Esophagus squamous epithelium (tissue), 5 donors: ENCODE data around the gene METTL24. TPM values are rescaled to one million over a fixed set of nuclear protein-coding genes. Genes with fewer than 3 reads are reported as not detected.

Experiments used
- DNase-seq: peaks from one replicate; lab custom pipeline; 2025; lab: John Stamatoyannopoulos, UW
- H3K27ac ChIP-seq, 4 donors: fragments of 200-600 bp; sonication (generic); one replicate each; pipeline ENCODE4 v1.5.1; 2016 to 2019; ENCODE audit warnings: mild to moderate bottlenecking in 1 of 4
- H3K27me3 ChIP-seq, 4 donors: fragments of 200-600 bp; sonication (generic); 1 replicate in 3 of 4; 2 replicates in 1 of 4; pipeline versions ENCODE4 v1.5.1 to v1.6.0; 2017 to 2021; ENCODE audit warnings: antibody characterized with exemption in 1 of 4
- H3K36me3 ChIP-seq, 3 donors: fragments of 200-600 bp; sonication (generic); one replicate each; pipeline ENCODE4 v1.5.1; 2016 to 2019
- H3K4me1 ChIP-seq, 3 donors: fragments of 200-600 bp; sonication (generic); one replicate each; pipeline ENCODE4 v1.5.1; 2017 to 2019
- H3K4me3 ChIP-seq, 4 donors: fragments of 200-600 bp; sonication (generic); 1 replicate in 3 of 4; 2 replicates in 1 of 4; pipeline ENCODE4 v1.5.1; 2016 to 2019; ENCODE audit warnings: mild to moderate bottlenecking in 2 of 4, moderate library complexity in 1 of 4
- H3K9me3 ChIP-seq, 3 donors: fragments of 200-600 bp; sonication (generic); one replicate each; pipeline ENCODE4 v1.5.1; 2016 to 2019
- CTCF ChIP-seq, 6 experiments: fragments of 450-650 bp in 4 of 6; fragments of 200-600 bp in 2 of 6; sonication (generic) in 2 of 6; IDR thresholded peaks; one replicate each; pipeline ENCODE4 v1.5.1; 2016 to 2019; ENCODE audit warnings: antibody characterized with exemption in 6 of 6, mild to moderate bottlenecking in 4 of 6, moderate library complexity in 4 of 6
- POLR2A ChIP-seq, 4 donors: fragments of 450-650 bp; IDR thresholded peaks; one replicate each; pipeline ENCODE4 v1.6.1; 2017; ENCODE audit warnings: antibody characterized with exemption in 4 of 4, mild to moderate bottlenecking in 4 of 4, moderate library complexity in 3 of 4
- WGBS, 2 donors: methylation state at CpG; one replicate each; pipeline ENCODE4 v1.1.5; 2018; 5-methylcytosine and 5-hydroxymethylcytosine counted together
- intact Hi-C: fragments of 100-400 bp; cut with DNase I; formaldehyde crosslinking; loops from one replicate; pipeline ENCODE4 v1.15.0; 2022
- total RNA-seq, 4 donors: library from RNA; depleted of rRNA; stranded (reverse); fragments of >200 nt; gene quantifications; one replicate each; pipeline ENCODE4 v1.1.0, GENCODE V29; 2016
- donor health status: DM: yes; HTN: yes; CAD: no.

The METTL24 gene
- total RNA-seq, 4 donors from 2014 or later = 0.57 to 4.0 (median 0.83) TPM; not detected in 1

GRCh38 chr6:110266996-110267395 is 91.2 kb downstream of the METTL24 start:
- no peak overlapping the region for H3K4me3 ChIP-seq

GRCh38 chr6:110265273-110265672 is 92.9 kb downstream of the METTL24 start:
- no peaks in the 10 kb centered on the region for H3K27me3 ChIP-seq
- no peak for TF ChIP-seq POLR2A (IDR thresholded peaks at IDR 0.05)
- TF ChIP-seq CTCF (IDR thresholded peaks at IDR 0.05) = no peak
- intact Hi-C loops = no loop called here

More at GRCh38 chr6:110266996-110267395, 91.2 kb downstream of the METTL24 start:
- Histone ChIP-seq H3K36me3 (no peaks in the 10 kb centered on the region), H3K4me1 (no peaks in the 10 kb centered on the region), H3K27ac (no peak overlapping the region), H3K27me3 (no peaks in the 10 kb centered on the region), H3K9me3 (no peaks in the 10 kb centered on the region)
- intact Hi-C loops = no loop called here
- TF ChIP-seq CTCF (IDR thresholded peaks at IDR 0.05) (no peak), POLR2A (IDR thresholded peaks at IDR 0.05) (no peak)
- DNase-seq = no peak

GRCh38 chr6:110256366-110256765 is 101.8 kb downstream of the METTL24 start:
- WGBS, 2 donors = 60 to 74% methylated on average over 2 of the region's 2 CpGs
- peaks cover 0 to 7% (median 5%) of the 10 kb centered on the region in 3 donors for H3K9me3 ChIP-seq

More at GRCh38 chr6:110265273-110265672, 92.9 kb downstream of the METTL24 start:
- 71 to 77% methylated on average over 3 of the region's 3 CpGs for WGBS, 2 donors
- no peak overlapping the region for H3K27ac ChIP-seq
- H3K9me3 ChIP-seq = no peaks in the 10 kb centered on the region
- H3K4me1 ChIP-seq = no peaks in the 10 kb centered on the region
- no peak overlapping the region for H3K4me3 ChIP-seq
- no peak for DNase-seq
- H3K36me3 ChIP-seq = no peaks in the 10 kb centered on the region

GRCh38 chr6:110255211-110255750 is 102.9 kb downstream of the METTL24 start:
- intact Hi-C loops = no loop called here
- no peaks in the 10 kb centered on the region for H3K36me3 ChIP-seq
- no peak overlapping the region for H3K27ac ChIP-seq
- 11 to 31% methylated on average over 5 of the region's 5 CpGs for WGBS, 2 donors
- DNase-seq = no peak
- peaks cover 0 to 7% (median 5%) of the 10 kb centered on the region in 3 donors for H3K9me3 ChIP-seq
- H3K27me3 ChIP-seq = no peaks in the 10 kb centered on the region
- TF ChIP-seq POLR2A (IDR thresholded peaks at IDR 0.05) (no peak), CTCF (IDR thresholded peaks at IDR 0.05) (no peak)
- H3K4me3 ChIP-seq = no peak overlapping the region
- no peaks in the 10 kb centered on the region for H3K4me1 ChIP-seq

More at GRCh38 chr6:110256366-110256765, 101.8 kb downstream of the METTL24 start:
- H3K4me3 ChIP-seq = no peak overlapping the region
- intact Hi-C loops = no loop called here
- H3K36me3 ChIP-seq = no peaks in the 10 kb centered on the region
- DNase-seq = no peak
- no peaks in the 10 kb centered on the region for H3K4me1 ChIP-seq
- no peaks in the 10 kb centered on the region for H3K27me3 ChIP-seq
- no peak overlapping the region for H3K27ac ChIP-seq
- TF ChIP-seq CTCF (IDR thresholded peaks at IDR 0.05) (no peak), POLR2A (IDR thresholded peaks at IDR 0.05) (no peak)

GRCh38 chr6:110250838-110251237 is 107.3 kb downstream of the METTL24 start:
- 60 to 82% methylated on average over 5 of the region's 5 CpGs for WGBS, 2 donors
- Histone ChIP-seq H3K4me3 (no peak overlapping the region), H3K4me1 (no peaks in the 10 kb centered on the region), H3K27ac (no peak overlapping the region), H3K27me3 (no peaks in the 10 kb centered on the region), H3K9me3 (no peaks in the 10 kb centered on the region), H3K36me3 (no peaks in the 10 kb centered on the region)
- intact Hi-C loops = no loop called here
- TF ChIP-seq POLR2A (IDR thresholded peaks at IDR 0.05) = no peak
- no peak for TF ChIP-seq CTCF (IDR thresholded peaks at IDR 0.05)
- no peak for DNase-seq
